Osteocyte (in vitro differentiated cells): ENCODE measurements around the gene PSAPL1. TPM values are rescaled to one million over a fixed set of nuclear protein-coding genes. Genes with fewer than 3 reads are reported as not detected.

ENCODE experiments used
- DNase-seq: peaks from one replicate; pipeline ENCODE4 v3.0.0; 2021; ENCODE audit warnings: mixed read lengths; ENCODE audit not compliant: unreplicated experiment; ENCODE audit errors: extremely low spot score
- H3K27ac Mint-ChIP-seq: one replicate; pipeline ENCODE4 v1.8.0; 2021; ENCODE audit warnings: mild to moderate bottlenecking, mixed read lengths; ENCODE audit not compliant: unreplicated experiment
- H3K27me3 Mint-ChIP-seq: one replicate; pipeline ENCODE4 v1.8.0; 2021; ENCODE audit warnings: mixed read lengths; ENCODE audit not compliant: unreplicated experiment
- H3K36me3 Mint-ChIP-seq: one replicate; pipeline ENCODE4 v1.8.0; 2021; ENCODE audit warnings: mixed read lengths; ENCODE audit not compliant: unreplicated experiment
- H3K4me1 Mint-ChIP-seq: one replicate; pipeline ENCODE4 v1.8.0; 2021; ENCODE audit warnings: mixed read lengths; ENCODE audit not compliant: unreplicated experiment
- H3K4me3 Mint-ChIP-seq: one replicate; pipeline ENCODE4 v1.8.0; 2021; ENCODE audit warnings: mild to moderate bottlenecking, moderate library complexity, mixed read lengths; ENCODE audit not compliant: unreplicated experiment
- H3K9me3 Mint-ChIP-seq: one replicate; pipeline ENCODE4 v1.8.0; 2021; ENCODE audit warnings: mixed read lengths; ENCODE audit not compliant: unreplicated experiment
- CTCF ChIP-seq: fragments of 200-600 bp; sonication (generic); IDR thresholded peaks from 2 replicates; pipeline ENCODE4 v1.5.0; 2021; ENCODE audit warnings: antibody characterized with exemption, mild to moderate bottlenecking, moderate library complexity
- total RNA-seq: library from RNA; stranded (reverse); gene quantifications from 2 replicates; pipeline ENCODE4 v1.2.1, GENCODE V29; 2021

The PSAPL1 gene
- total RNA-seq, 1 donor from 2014 or later = not detected

GRCh38 chr4:7415927-7416686, 18.6 kb downstream of the PSAPL1 start:
- no peaks in the 10 kb centered on the region for H3K9me3 Mint-ChIP-seq
- H3K4me1 Mint-ChIP-seq = no peaks in the 10 kb centered on the region
- peaks cover 20% of the 10 kb centered on the region for H3K27me3 Mint-ChIP-seq
- no peak overlapping the region for H3K27ac Mint-ChIP-seq
- no peak overlapping the region for H3K4me3 Mint-ChIP-seq
- DNase-seq = peak; percentile 69
- H3K36me3 Mint-ChIP-seq = no peaks in the 10 kb centered on the region
- TF ChIP-seq CTCF = no peak

GRCh38 chr4:7414736-7415510, 19.8 kb downstream of the PSAPL1 start:
- no peaks in the 10 kb centered on the region for H3K36me3 Mint-ChIP-seq
- no peaks in the 10 kb centered on the region for H3K9me3 Mint-ChIP-seq
- no peak for TF ChIP-seq CTCF
- H3K27me3 Mint-ChIP-seq = peaks cover 20% of the 10 kb centered on the region
- no peaks in the 10 kb centered on the region for H3K4me1 Mint-ChIP-seq
- H3K27ac Mint-ChIP-seq = no peak overlapping the region
- no peak overlapping the region for H3K4me3 Mint-ChIP-seq
- peak; percentile 64 for DNase-seq

GRCh38 chr4:7414046-7414445, 20.7 kb downstream of the PSAPL1 start:
- Mint-ChIP-seq H3K4me1 (no peaks in the 10 kb centered on the region), H3K27ac (no peak overlapping the region), H3K9me3 (peaks cover under 1% of the 10 kb centered on the region), H3K36me3 (no peaks in the 10 kb centered on the region), H3K4me3 (no peak overlapping the region), H3K27me3 (peaks cover 21% of the 10 kb centered on the region)
- no peak for TF ChIP-seq CTCF
- peak; percentile 59 for DNase-seq

GRCh38 chr4:7412554-7412912, 22.2 kb downstream of the PSAPL1 start:
- Mint-ChIP-seq H3K36me3 (no peaks in the 10 kb centered on the region), H3K4me1 (no peaks in the 10 kb centered on the region), H3K4me3 (no peak overlapping the region), H3K27me3 (peaks cover 29% of the 10 kb centered on the region), H3K27ac (no peak overlapping the region), H3K9me3 (peaks cover 10% of the 10 kb centered on the region)
- no peak for TF ChIP-seq CTCF
- peak; percentile 71 for DNase-seq

- Mint-ChIP-seq H3K9me3 (peaks cover 14% of the 10 kb centered on the region), H3K27me3 (peaks cover 33% of the 10 kb centered on the region), H3K4me1 (no peaks in the 10 kb centered on the region), H3K27ac (no peak overlapping the region), H3K36me3 (no peaks in the 10 kb centered on the region), H3K4me3 (no peak overlapping the region)
- no peak for TF ChIP-seq CTCF
- peak; percentile 80 for DNase-seq
Observed at GRCh38 chr4:7411896-7412553, 22.7 kb downstream of the PSAPL1 start.
